GM23338 (cell line): ENCODE results near the gene BID. TPM values are rescaled to one million over a fixed set of nuclear protein-coding genes. Genes with fewer than 3 reads are reported as not detected.

Experiments
- ATAC-seq: fragments of 200-7000 bp; cut with Tn5 transposase; 3 replicates; pipeline ENCODE4 v1.9.1; 2020
- DNase-seq: peaks from one replicate; pipeline ENCODE4 v3.0.0-alpha.2; 2015; ENCODE audit warnings: low spot score
- H2AFZ ChIP-seq: fragments of 200-600 bp; sonication (generic); 2 replicates; pipeline ENCODE4 v1.8.0; 2016; ENCODE audit warnings: antibody characterized with exemption, mild to moderate bottlenecking, moderate library complexity
- H3F3A ChIP-seq: fragments of 200-600 bp; sonication (generic); replicated peaks from 2 replicates; pipeline ENCODE4 v1.8.0; 2017; ENCODE audit warnings: antibody characterized with exemption, mixed run types, low read depth
- H3K27ac ChIP-seq: fragments of 200-600 bp; sonication (generic); 2 replicates; pipeline ENCODE4 v1.6.1; 2016; ENCODE audit warnings: low read depth
- H3K27me3 ChIP-seq: fragments of 200-600 bp; sonication (generic); 2 replicates; pipeline ENCODE4 v1.8.0; 2016; ENCODE audit warnings: mild to moderate bottlenecking, mixed run types, moderate library complexity; ENCODE audit not compliant: insufficient read depth
- H3K36me3 ChIP-seq: fragments of 200-600 bp; sonication (generic); 2 replicates; pipeline ENCODE4 v1.8.0; 2016; ENCODE audit warnings: mild to moderate bottlenecking; ENCODE audit not compliant: insufficient read depth
- H3K4me1 ChIP-seq: fragments of 200-600 bp; sonication (generic); 2 replicates; pipeline ENCODE4 v1.8.0; 2016; ENCODE audit warnings: mild to moderate bottlenecking, moderate library complexity; ENCODE audit not compliant: insufficient read depth
- H3K4me2 ChIP-seq: fragments of 200-600 bp; sonication (generic); 2 replicates; pipeline ENCODE4 v1.7.1; 2017; ENCODE audit warnings: mixed run types
- H3K4me3 ChIP-seq: fragments of 200-600 bp; sonication (generic); 2 replicates; pipeline ENCODE4 v1.6.1; 2016; ENCODE audit warnings: mixed run types
- H3K79me2 ChIP-seq: fragments of 200-600 bp; sonication (generic); replicated peaks from 2 replicates; pipeline ENCODE4 v1.8.0; 2017; ENCODE audit warnings: mild to moderate bottlenecking; ENCODE audit not compliant: insufficient read depth
- H3K9me2 ChIP-seq: fragments of 200-600 bp; sonication (generic); 2 replicates; pipeline ENCODE4 v1.8.0; 2017; ENCODE audit not compliant: insufficient read depth
- H4K20me1 ChIP-seq: fragments of 200-600 bp; sonication (generic); replicated peaks from 2 replicates; pipeline ENCODE4 v1.8.0; 2017; ENCODE audit warnings: mild to moderate bottlenecking; ENCODE audit not compliant: insufficient read depth
- H3K27ac Mint-ChIP-seq: 2 replicates; pipeline ENCODE4 v1.8.0; 2020; ENCODE audit warnings: inconsistent platforms, mild to moderate bottlenecking, moderate library complexity, mixed read lengths
- H3K27me3 Mint-ChIP-seq: 3 replicates; pipeline ENCODE4 v1.8.0; 2022; ENCODE audit warnings: low read depth, mild to moderate bottlenecking, moderate library complexity, mixed read lengths, inconsistent platforms; ENCODE audit not compliant: insufficient read depth, poor library complexity
- H3K36me3 Mint-ChIP-seq: 3 replicates; pipeline ENCODE4 v1.8.0; 2021; ENCODE audit warnings: low read depth, mild to moderate bottlenecking, inconsistent platforms, moderate library complexity, mixed read lengths
- H3K4me1 Mint-ChIP-seq: 3 replicates; pipeline ENCODE4 v1.8.0; 2020; ENCODE audit warnings: mild to moderate bottlenecking, inconsistent platforms, mixed read lengths
- H3K4me3 Mint-ChIP-seq: 3 replicates; pipeline ENCODE4 v1.8.0; 2021; ENCODE audit warnings: moderate library complexity, mild to moderate bottlenecking, inconsistent platforms, mixed read lengths
- H3K9me3 Mint-ChIP-seq: 3 replicates; pipeline ENCODE4 v1.8.0; 2020; ENCODE audit warnings: moderate library complexity, mild to moderate bottlenecking, inconsistent platforms, mixed read lengths
- CREB1 ChIP-seq: fragments of 250-450 bp; sonication (Bioruptor Pico); IDR thresholded peaks from 2 replicates; pipeline ENCODE4 v1.5.0; 2020; ENCODE audit warnings: low read depth, mild to moderate bottlenecking, moderate library complexity
- ETS1 ChIP-seq: IDR thresholded peaks from 2 replicates; pipeline ENCODE4 v1.6.1; 2016; ENCODE audit warnings: antibody characterized with exemption
- EZH2 ChIP-seq: fragments of 200-600 bp; sonication (generic); IDR thresholded peaks from one replicate; pipeline ENCODE4 v1.8.0; 2017; ENCODE audit warnings: antibody characterized with exemption, mild to moderate bottlenecking, low read depth; ENCODE audit not compliant: unreplicated experiment
- EZH2phosphoT487 ChIP-seq: fragments of 200-600 bp; sonication (generic); IDR thresholded peaks from one replicate; pipeline ENCODE4 v1.8.1; 2018; ENCODE audit warnings: antibody characterized with exemption; ENCODE audit not compliant: unreplicated experiment
- JUNB ChIP-seq: IDR thresholded peaks from one replicate; pipeline ENCODE4 v1.6.1; 2016; ENCODE audit warnings: antibody characterized with exemption; ENCODE audit not compliant: unreplicated experiment
- NANOG ChIP-seq: IDR thresholded peaks from 2 replicates; pipeline ENCODE4 v1.6.1; 2016; ENCODE audit warnings: antibody characterized with exemption, borderline replicate concordance
- POLR2AphosphoS5 ChIP-seq: IDR thresholded peaks from 2 replicates; pipeline ENCODE4 v1.6.1; 2016; ENCODE audit warnings: antibody characterized with exemption, low read depth
- REST ChIP-seq: IDR thresholded peaks from one replicate; pipeline ENCODE4 v1.6.1; 2018; ENCODE audit warnings: antibody characterized with exemption; ENCODE audit not compliant: unreplicated experiment
- STAT1 ChIP-seq: IDR thresholded peaks from one replicate; pipeline ENCODE4 v1.6.1; 2016; ENCODE audit warnings: antibody characterized with exemption; ENCODE audit not compliant: unreplicated experiment
- ZNF114 ChIP-seq: fragments of 250-450 bp; sonication (Bioruptor Pico); IDR thresholded peaks from 2 replicates; pipeline ENCODE4 v1.5.0; 2020; ENCODE audit warnings: mild to moderate bottlenecking, moderate library complexity
- ZNF331 ChIP-seq: fragments of 250-450 bp; sonication (Bioruptor Pico); IDR thresholded peaks from 2 replicates; pipeline ENCODE4 v1.5.0; 2020; ENCODE audit warnings: low read depth, mild to moderate bottlenecking, moderate library complexity
- ZNF462 ChIP-seq: fragments of 250-450 bp; sonication (Bioruptor Pico); IDR thresholded peaks from 2 replicates; pipeline ENCODE4 v1.5.0; 2020; ENCODE audit warnings: mild to moderate bottlenecking, moderate library complexity
- polyA plus RNA-seq: library from polyadenylated mRNA; unstranded; fragments of >200 nt; fragmentation: Nextera tagmentation; extraction: Ambion mirVana; gene quantifications from 2 replicates; pipeline ENCODE4 v1.2.1, GENCODE V29; 2016
- total RNA-seq: library from RNA; depleted of rRNA; stranded (reverse); fragments of >200 nt; shearing (Covaris generic); gene quantifications from 2 replicates; pipeline ENCODE4 v1.2.3, GENCODE V29; 2014

BID gene
- total and polyA plus RNA-seq, 2 experiments from 2014 or later: 65.1 to 125 TPM

- TF ChIP-seq ZNF462: no peak
These were observed 41.5 kb upstream of the BID start (continued) for GRCh38 chr22:17815703-17816254.

- Mint-ChIP-seq H3K9me3 (no peaks in the 10 kb centered on the region), H3K4me1 (peaks cover 5% of the 10 kb centered on the region; the same call in 2 of the 3 replicates), H3K27ac (no peak overlapping the region), H3K4me3 (no peak overlapping the region), H3K27me3 (peaks cover 7% of the 10 kb centered on the region), H3K36me3 (no peaks in the 10 kb centered on the region; the same call in 1 of the 3 replicates)
- H3K9me2 ChIP-seq: no peaks in the 10 kb centered on the region
- no peak overlapping the region for H3K27ac ChIP-seq
- no peak overlapping the region for H3K4me2 ChIP-seq
- H4K20me1 ChIP-seq: no peaks in the 10 kb centered on the region
- no peak for ATAC-seq
- no peak for DNase-seq
- H3K4me3 ChIP-seq: no peak overlapping the region
- no peaks in the 10 kb centered on the region for H3K27me3 ChIP-seq
- no peaks in the 10 kb centered on the region for H3K4me1 ChIP-seq
- H3K79me2 ChIP-seq: no peaks in the 10 kb centered on the region
- H3F3A ChIP-seq: no peaks in the 10 kb centered on the region
- no peaks in the 10 kb centered on the region for H3K36me3 ChIP-seq
- H2AFZ ChIP-seq: no peak overlapping the region
- TF ChIP-seq STAT1: no peak
- no peak for TF ChIP-seq ETS1
- TF ChIP-seq ZNF114: no peak
- no peak for TF ChIP-seq EZH2phosphoT487
- TF ChIP-seq NANOG: no peak
- TF ChIP-seq ZNF331 (CRISPR knock-in tag): no peak
- no peak for TF ChIP-seq EZH2
- no peak for TF ChIP-seq CREB1
- no peak for TF ChIP-seq REST
- TF ChIP-seq JUNB: no peak
- no peak for TF ChIP-seq POLR2AphosphoS5
These were observed 40.6 kb upstream of the BID start for GRCh38 chr22:17814830-17815229.
